ENCODE results near the gene F12.
"Not testable (repeated sequence)": the region's sequence is repeated elsewhere in the genome, so short reads cannot be mapped to it uniquely, and the experiment has no call there.

Gene F12

DNA sequence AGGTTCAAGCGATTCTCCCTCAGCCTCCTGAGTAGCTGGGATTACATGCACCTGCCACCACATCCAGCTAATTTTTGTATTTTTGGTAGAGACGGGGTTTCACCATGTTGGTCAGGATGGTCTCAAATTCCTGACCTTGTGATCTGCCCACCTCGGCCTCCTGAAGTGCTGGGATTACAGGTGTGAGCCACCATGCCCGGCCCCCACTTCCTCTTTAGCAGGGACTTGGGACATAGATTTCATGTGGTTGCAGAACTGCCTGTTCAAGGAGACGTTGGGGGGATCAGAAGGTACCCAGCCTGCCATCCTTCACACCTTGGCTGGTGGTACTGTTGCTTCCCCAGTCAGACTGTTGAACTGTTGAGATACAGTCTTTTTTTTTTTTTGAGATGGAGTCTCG lies 7.7 kb upstream of the F12 start:
- in situ Hi-C loops (cut with MboI; ENCODE audit: low sequenced_read_pairs), result not testable (repeated sequence)

DNA sequence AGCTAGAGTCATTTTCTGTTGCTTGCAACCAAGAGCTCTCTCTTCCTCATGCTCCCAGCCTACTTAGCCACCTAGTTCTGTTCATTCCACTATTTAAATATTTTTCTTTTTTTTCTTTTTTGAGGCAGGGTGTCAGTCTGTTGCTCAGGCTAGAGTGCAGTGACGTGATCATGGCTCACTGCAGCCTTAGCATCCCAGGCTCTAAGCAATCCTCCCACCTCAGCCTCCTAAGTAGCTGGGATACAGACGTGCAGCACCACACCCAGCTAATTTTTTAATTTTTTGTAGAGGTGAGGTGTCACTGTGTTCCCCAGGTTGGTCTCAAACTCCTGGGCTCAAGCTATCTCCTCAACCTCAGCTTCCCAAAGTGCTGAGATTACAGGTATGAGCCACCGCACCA lies 5.1 kb upstream of the F12 start:
- in situ Hi-C loops (cut with MboI; ENCODE audit: low sequenced_read_pairs), result no loop called here

DNA sequence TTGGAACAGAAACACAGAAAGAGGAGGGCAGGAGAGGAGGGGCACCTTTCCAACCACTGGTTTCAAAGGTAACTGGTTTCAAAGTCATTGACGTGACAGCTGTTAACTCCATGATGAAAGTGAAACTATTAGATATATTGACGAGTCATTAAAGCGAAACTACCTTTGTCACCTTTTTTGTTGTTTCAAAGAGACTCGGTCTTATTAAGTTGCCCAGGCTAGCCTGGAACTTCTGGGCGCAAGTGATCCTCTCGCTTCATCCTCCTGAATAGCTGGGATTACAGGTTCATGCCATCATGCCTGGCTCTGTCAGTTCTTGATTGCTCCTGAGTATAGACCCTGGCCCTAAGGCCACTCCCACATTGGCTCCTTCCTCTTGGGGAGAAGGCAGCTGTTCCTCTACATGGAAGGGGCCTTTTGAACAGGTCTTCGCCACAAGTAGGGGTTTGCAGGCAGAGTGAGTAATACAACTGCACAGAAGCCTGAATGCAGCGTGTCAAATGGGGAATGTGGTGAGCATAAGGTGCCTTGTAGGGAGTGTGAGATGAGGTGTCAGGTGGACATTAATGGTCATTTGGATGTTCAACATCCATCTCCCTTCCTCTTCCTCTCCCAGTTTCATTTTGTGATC lies 3.4 kb upstream of the F12 start:
- in situ Hi-C loops (cut with MboI; ENCODE audit: low sequenced_read_pairs), result no loop called here

DNA sequence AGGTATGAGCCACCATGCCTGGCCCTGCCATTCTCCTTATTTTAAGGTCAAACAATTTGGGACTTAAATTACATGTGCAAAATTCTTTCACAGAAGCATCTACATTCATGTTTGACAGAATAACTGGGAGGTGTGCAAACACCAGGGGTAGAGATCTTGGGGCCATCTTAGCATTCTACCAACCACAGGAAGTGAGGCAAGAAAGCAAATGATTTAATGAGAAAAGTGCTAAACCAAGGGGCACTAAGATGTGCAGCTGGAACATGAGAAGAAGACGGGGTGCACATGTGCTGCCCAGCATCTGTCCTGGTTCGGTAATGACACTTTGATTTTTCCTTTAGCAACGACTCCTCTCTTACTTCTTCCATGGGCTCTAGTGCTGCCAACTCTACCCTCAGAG lies 1.2 kb upstream of the F12 start:
- in situ Hi-C loops (cut with MboI; ENCODE audit: low sequenced_read_pairs), result no loop called here

DNA sequence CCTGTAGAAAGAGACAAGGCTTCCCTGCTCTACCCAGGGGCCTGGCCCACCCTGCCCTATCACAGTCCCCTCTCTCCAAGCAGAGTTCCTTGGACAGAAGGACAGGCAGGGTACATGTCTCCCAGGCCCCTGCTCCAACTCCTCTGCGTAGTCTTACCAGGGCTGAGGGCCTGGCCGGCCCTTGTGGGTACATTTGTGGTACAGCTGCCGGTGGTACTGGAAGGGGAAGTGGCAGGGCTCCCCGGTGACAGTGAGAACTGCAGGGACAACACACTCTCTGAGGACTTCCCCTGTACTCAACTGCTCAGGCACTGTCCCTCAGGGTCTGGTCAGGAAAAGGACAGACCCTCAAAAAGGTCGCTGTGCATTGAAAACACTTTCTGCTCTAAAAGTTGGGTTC lies 3.6 kb downstream of the F12 start:
- in situ Hi-C loops (cut with MboI; ENCODE audit: low sequenced_read_pairs), result no loop called here

DNA sequence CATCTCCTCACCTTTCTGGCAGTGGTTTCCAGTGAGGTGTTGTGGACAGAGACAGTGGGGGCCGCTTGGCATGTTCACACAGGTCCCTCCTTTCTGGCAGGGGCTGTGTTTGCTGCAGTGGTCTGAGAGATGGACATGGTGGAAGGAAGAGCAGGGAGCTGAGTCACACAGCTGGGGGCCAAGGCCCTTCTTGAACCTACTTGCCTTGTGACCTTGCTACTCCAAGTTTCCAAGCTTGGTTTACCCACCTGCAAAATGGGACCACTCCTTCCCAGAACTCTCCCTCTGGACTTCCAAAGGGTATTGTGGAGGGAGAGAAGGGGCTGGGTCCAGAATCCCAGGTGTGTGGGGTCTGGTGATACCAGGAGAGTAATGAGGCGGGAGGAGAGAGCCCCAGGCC lies 4.1 kb downstream of the F12 start:
- in situ Hi-C loops (cut with MboI; ENCODE audit: low sequenced_read_pairs), result no loop called here

DNA sequence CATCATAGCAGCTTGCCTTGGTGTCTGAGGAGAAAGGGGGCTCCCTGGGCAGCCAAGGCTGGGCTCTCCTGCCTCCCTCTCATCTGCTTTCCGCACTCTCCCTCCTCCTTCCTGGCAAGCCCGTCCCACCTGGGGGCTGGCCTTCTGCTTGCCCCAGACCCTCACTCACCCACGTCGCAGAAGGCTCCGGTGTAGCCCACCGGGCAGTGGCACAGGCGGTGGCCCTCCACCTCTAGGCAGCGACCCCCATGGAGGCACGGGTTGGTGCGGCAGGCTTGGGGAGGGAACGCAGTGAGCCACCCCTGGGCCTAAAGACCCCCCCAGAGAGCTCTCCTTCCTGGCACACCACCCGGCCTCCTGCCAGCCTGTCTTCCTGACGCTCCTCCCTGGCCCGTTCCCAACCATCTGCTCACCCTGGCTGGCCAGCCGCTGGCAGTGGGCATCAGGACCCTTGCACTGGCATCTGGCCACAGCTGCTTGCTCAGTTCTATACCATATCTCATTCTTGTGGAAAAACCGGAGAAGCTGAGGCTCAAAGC lies 4.7 kb downstream of the F12 start:
- in situ Hi-C loops (cut with MboI; ENCODE audit: low sequenced_read_pairs), result no loop called here

DNA sequence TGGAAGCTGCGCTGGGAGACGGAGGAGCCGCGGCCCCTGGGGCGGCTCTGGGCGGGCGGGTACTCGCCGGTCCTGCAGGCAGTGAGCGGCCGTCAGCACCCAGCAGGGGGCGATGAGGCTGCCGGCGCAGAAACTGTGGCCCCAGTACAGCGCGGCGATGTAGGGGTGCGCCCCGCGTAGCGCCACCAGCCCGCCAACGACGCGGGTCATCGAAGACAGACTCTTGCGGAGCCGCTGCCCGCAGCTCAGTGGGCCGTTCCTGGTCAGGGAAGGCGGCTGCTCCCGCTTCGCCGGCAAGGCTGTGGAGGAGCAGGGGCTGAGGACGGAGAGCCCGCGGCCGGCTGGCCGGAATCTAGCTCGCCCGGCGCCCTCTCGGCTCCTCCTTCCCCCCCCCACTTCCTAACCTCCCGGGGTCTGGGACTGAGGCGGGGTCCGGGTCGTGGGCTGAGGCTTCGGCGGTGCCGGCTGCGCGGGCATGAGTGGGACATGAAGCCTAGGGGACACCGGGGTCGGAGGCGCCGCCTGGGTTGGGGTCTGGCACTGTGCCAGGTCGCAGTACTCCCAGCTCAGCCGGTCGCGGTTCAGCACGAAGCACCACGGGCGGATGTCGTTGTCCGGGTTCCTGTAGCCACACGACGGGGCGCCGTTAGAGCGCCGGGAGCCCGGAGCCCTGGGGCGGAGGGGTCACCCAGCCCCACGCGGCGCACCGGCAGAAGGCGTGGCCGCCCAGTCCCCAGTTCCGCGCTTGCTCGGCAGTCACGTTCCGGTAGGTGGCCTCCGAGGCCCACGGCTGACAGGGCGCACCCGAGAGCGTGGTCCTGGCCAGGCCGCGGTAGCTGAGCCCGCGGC lies 5.3 kb downstream of the F12 start:
- in situ Hi-C loops (cut with MboI; ENCODE audit: low sequenced_read_pairs), result no loop called here

DNA sequence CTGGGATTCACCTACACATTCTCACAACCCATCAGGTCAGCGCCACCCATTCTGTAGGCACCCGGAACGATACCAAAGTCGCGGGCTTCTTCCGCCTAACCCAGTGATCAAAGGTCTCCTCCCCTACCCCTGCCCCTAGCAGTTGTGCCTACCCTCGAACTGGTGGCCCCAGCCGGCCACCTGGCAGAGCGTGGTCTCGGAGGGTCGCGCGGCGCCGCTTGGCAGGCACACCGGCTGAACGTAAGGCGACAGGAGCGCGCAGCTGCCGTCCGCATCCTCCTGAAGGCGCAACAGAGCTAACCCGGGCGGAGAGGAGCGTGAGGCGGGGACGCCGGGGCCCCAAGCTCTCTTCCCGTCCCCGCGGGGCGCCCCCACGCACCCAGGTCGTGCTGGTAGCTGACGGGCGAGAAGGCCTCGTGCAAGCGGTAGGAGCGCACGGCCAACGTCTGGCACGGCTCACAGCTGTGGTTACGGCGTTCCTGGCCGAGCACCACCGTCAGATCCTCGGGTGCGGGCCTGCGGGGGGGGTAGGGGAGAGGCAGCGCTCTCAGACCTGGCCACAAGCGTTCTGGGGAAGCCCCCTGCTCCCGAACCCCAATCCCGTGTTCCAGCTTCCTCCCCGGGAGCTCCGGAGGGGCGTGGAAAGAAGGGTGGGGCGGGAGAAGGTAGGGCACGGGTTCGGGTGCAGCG lies 6.1 kb downstream of the F12 start:
- in situ Hi-C loops (cut with MboI; ENCODE audit: low sequenced_read_pairs), result no loop called here

DNA sequence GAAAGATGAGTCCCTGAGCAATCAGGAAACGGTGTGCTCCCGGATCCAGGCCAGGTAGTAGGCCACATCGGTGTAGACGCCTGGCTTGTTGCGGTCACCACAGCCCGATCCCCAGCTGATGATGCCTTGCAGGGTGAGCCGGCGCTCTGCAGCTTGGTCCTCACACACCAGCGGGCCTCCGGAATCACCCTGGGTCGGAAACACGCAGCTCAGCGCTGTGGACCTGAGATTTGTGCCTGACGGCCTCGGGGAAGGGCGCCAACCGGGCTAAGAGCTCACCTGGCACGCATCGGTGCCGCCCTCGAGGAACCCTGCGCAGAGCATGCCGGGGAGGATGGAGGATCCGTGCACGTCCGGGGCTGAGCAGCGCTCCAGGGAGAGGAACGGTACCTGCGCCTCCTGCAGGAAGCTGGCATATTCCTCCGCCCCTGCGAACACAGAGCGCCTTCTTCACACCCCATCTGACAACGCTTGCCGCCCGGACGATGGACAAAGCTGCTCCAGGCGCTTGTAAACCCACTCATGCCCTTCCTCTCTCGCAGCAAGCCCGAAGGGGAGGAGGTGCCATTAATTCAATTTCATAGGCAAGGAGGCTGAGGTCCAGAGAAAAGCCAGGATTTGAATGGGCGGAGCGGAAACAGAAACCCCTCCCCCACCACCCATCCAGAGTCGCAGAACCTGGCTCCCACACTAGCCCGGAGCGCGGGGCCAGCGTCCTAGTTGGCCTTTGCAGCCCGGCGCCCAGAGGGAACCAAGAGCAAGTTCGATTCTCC lies 6.9 kb downstream of the F12 start:
- in situ Hi-C loops (cut with MboI; ENCODE audit: low sequenced_read_pairs), result no loop called here

DNA sequence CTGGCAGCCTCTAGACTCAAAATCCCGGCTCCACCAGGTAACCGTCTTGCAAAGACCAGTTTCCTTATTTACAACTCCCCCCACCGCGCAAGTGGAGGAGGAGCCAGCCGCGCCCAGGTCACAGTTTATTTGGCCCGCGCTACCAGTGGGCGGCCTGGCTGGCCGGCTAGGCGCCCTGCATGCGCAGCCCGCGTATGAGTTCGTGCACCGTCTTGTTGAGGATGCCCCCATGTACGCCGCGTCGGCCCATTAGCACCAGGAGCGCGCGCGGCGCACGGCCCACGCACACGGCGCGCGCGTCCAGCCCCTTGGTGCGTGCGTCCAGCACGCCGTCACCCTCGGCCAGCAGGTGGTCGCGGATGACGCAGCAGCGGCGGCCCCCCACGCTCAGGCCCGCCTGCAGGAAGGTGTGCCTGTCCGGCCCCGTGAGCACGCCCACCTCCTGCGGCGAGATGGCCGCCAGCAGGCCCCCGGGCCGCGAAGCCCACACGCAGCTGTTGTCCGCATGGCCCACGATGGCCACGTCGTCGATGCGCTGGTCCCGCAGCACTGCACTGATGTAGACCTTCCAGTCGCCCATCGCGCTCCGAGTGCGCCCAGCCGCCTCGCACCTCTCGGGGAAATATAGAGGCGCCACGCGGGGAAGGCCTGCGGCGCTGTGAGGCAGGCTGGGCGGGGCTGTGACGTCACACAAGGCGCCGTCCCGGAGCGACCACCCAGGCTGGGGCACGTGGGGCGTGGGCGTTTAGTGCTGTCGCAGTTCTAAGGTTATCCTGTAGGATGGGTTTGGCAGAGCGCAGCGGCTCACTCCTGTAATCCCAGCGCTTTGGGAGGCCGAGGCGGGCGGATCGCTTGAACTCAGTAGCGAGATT lies 9.1 kb downstream of the F12 start, which contains the start of gene PFN3:
Gene PFN3 (minus strand): TSS at position 665 of the 872 bp plus-strand sequence. CDS start 85 bp downstream, at position 580.
- in situ Hi-C loops (cut with MboI; ENCODE audit: low sequenced_read_pairs), result loop anchor here (25.0 kb wide), 1 partner anchor 662 kb away; no protein-coding TSS in a partner anchor

DNA sequence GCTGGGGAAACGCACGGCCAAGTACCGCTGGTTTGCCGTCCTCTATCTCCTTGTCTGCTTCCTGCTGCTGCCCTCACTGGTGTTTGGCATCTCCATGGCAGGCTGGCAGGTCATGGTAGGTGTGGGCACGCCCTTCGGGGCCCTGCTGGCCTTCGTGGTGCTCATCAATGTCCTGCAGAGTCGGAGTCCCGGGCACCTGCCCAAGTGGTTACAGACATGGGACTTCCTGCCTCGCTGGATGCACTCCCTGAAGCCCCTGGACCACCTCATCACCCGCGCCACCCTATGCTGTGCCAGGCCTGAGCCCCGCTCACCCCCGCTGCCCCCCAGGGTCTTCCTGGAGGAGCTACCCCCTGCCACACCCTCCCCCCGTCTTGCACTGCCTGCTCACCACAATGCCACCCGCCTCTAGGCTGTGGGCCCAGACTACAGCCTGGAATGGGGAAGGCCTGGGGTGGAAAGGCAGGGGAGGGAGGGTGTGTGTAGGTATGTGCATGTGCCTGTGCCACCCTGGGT lies 11.4 kb downstream of the F12 start:
- in situ Hi-C loops (cut with MboI; ENCODE audit: low sequenced_read_pairs), result loop anchor here (25.0 kb wide), 1 partner anchor 664 kb away; no protein-coding TSS in a partner anchor

DNA sequence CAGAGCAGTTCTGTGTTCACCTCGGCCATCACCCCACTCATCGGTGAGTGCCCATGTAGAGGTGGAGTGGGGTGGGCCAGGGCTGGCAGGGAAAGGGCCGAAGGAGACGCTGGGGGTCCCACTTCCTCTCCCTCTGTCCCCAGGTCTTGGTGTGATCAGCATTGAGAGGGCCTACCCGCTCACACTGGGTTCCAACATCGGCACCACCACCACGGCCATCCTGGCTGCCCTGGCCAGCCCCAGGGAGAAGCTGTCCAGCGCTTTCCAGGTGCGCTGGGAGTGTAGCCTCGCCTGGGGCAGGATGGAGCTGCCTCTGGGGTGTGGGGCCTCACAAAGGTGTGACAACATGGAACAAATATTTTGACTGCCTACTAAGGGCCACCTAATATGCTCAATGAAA lies 12.6 kb downstream of the F12 start:
- in situ Hi-C loops (cut with MboI; ENCODE audit: low sequenced_read_pairs), result loop anchor here (25.0 kb wide), 1 partner anchor 665 kb away; no protein-coding TSS in a partner anchor

DNA sequence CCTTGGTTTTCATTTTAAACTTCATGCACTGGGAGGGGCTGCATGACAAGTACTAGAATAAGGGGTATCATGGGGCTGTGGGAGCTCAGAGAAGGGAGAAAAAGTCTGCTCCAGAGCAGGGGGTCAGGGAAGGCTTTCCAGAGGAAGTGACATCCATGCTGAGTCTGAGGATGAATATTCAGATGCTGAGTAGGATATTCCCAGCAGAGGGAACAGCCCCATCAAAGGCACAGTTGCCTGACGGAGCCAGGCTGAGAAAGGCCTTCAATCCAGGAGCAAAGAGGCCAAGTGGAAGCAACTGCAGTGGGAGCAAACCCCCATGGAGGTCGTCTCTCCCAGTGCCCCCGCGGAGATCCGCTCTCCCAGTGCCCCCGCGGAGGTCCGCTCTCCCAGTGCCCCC lies 13.3 kb downstream of the F12 start:
- in situ Hi-C loops (cut with MboI; ENCODE audit: low sequenced_read_pairs), result loop anchor here (25.0 kb wide), 1 partner anchor 666 kb away; no protein-coding TSS in a partner anchor

DNA sequence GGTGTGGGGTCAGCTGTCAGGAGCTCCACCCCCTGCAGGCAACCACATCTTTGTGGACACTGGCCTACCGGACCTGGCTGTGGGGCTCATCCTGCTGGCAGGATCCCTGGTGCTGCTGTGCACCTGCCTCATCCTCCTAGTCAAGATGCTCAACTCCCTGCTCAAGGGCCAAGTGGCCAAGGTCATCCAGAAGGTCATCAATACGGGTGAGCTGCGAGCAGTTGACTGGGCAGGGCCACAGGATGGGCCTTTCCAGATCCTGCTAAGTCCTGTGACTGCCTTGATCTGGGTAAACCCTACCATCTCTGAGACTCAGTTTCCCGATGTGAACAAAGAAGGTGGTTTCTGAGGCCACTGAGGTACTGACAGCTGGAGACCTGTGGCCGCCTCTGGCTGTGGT lies 15.4 kb downstream of the F12 start:
- in situ Hi-C loops (cut with MboI; ENCODE audit: low sequenced_read_pairs), result loop anchor here (5.0 to 25.0 kb wide), 2 partner anchors 58 to 668 kb away; no protein-coding TSS in a partner anchor

DNA sequence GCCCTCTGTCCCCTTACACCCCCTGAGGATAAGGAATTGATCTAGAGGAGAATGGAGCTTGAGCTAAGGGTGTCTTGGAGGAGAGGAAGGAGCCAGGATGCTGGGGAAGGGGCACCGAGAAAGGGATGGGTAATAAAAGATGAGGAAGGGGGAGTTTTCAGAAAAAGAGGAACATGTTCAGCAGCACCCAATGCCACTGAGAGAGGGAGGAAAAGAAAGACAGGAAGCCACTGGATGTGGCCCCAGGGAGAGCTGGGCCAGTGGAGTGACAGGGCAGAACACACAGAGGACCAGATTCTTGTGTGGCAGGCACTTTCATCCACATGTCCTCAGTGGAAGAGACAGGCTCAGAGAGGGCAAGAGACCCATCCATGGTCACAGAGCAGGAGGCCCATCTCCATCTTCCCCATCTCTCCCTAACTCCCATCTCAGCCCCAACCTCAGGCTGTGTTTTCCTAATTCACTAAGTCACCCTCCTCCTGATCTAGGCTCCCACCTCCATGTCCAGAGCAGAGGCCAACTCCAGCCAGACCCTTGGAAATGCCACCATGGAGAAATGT lies 16.1 kb downstream of the F12 start:
- in situ Hi-C loops (cut with MboI; ENCODE audit: low sequenced_read_pairs), result loop anchor here (5.0 to 25.0 kb wide), 2 partner anchors 59 to 669 kb away; no protein-coding TSS in a partner anchor

DNA sequence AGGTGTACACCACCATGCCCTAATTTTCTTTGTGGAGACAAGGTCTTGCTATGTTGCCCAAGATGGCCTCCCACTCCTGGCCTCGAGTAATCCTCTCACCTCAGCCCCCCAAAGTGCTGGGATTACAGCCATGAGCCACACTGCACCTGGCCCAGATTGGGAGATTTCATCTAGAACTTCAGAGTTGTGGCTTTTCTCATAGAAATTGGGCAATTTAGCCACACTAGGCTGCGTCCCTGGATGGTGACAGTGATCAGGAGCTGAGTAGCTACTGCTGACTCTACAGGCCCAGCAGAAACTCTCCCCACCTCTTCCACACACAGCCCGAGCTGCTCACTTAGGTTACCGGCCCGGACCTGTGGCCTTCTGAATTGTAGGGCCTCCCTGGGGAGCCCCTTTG lies 16.6 kb downstream of the F12 start:
- in situ Hi-C loops (cut with MboI; ENCODE audit: low sequenced_read_pairs), result loop anchor here (5.0 to 25.0 kb wide), 2 partner anchors 60 to 670 kb away; no protein-coding TSS in a partner anchor
